ENCODE measurements around the gene FGF10. TPM values are rescaled to one million over a fixed set of nuclear protein-coding genes. Genes with fewer than 3 reads are reported as not detected.

FGF10 gene
- total RNA-seq, 2 donors from 2014 or later, result not detected

DNA sequence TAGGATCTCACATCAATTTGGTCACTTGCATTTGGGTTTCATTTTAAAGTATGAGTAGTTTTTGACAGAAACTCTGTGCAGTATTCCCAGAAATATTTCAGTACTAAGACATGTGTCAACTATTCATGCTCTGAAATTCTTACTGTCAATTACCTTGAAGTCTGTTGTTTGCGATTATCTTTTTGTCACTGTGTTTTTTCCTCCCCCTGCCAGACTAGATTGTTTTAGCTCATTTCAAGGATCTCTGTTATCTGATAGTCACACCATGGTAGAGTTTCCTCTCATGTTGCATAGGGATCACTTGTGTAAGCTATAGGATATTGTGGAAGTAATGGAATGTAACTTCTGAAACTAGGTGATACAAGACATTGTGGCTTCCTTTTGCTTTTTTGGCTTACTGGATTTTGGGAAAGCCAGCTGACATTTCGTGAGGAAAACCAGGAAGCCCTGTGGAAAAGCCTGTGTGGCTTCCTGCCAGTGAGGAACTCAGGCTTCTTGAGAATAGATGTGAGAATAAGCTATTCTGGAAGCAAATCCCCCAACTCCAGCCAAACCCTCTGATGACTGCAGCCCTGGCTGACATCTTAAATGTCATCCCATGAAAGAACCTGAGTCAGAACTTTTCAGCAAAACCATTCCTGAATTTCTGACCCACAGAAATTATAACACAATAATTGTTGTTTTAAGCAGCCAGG is 122.2 kb downstream of the FGF10 start:
- H3K27ac Mint-ChIP-seq, result no peak overlapping the region
- no peaks in the 10 kb centered on the region for H3K36me3 Mint-ChIP-seq
- no peaks in the 10 kb centered on the region for H3K4me1 Mint-ChIP-seq (ENCODE audit: low read depth in 2 of 2)
- DNase-seq (ENCODE audit: low spot score) (no peak), ATAC-seq (no peak)
- no peak overlapping the region for H3K4me3 Mint-ChIP-seq
- no peaks in the 10 kb centered on the region for H3K27me3 Mint-ChIP-seq
- peaks cover 12% of the 10 kb centered on the region for H3K9me3 Mint-ChIP-seq

DNA sequence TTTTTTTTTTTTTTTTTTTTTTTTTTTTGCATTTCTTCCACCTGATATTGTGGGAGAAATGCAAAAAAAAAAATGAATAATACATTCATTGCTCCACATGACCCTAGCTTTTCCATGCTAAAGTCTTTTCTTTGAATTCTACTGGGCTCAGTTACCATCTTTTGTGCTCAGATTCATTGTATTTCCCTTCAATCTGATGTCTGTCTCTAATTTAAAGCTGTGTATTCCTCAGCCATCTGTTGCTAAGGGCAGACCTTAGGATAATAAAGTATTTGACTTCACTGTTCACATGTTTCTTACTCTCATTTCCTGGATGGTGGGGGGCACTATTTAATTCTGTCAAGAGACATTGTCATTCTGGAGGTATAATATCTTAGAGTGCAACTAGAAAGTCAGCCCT is 123.5 kb downstream of the FGF10 start:
- Mint-ChIP-seq H3K36me3 (no peaks in the 10 kb centered on the region), H3K4me3 (no peak overlapping the region), H3K27me3 (no peaks in the 10 kb centered on the region), H3K4me1 (ENCODE audit: low read depth in 2 of 2) (no peaks in the 10 kb centered on the region), H3K27ac (no peak overlapping the region), H3K9me3 (peaks cover 5% of the 10 kb centered on the region)
- ATAC-seq (no peak), DNase-seq (ENCODE audit: low spot score) (no peak)

DNA sequence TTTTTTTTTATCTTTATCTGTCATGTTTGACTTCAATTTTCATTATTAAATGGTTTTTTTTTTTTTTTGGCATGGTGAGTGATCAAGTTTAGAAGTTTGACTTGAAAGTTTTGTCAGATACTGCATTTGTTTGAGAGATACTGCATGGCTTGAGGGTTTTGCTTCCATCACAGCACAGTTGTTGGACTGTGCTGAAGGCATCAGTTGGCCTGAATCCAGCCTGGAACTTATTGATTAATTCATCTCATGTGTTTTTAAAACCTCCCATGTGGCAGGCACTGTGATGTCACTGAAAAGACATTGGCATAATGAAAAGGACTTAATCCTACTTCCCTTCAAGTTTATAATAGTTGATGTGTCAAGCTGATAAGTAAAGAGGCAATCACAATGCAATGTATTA is 128.4 kb downstream of the FGF10 start:
- H3K36me3 Mint-ChIP-seq, result no peaks in the 10 kb centered on the region
- H3K4me1 Mint-ChIP-seq (ENCODE audit: low read depth in 2 of 2), result no peaks in the 10 kb centered on the region
- H3K27ac Mint-ChIP-seq, result no peak overlapping the region
- H3K4me3 Mint-ChIP-seq, result no peak overlapping the region
- H3K9me3 Mint-ChIP-seq, result peaks cover 7% of the 10 kb centered on the region
- H3K27me3 Mint-ChIP-seq, result no peaks in the 10 kb centered on the region
- DNase-seq (ENCODE audit: low spot score) (no peak), ATAC-seq (no peak)

DNA sequence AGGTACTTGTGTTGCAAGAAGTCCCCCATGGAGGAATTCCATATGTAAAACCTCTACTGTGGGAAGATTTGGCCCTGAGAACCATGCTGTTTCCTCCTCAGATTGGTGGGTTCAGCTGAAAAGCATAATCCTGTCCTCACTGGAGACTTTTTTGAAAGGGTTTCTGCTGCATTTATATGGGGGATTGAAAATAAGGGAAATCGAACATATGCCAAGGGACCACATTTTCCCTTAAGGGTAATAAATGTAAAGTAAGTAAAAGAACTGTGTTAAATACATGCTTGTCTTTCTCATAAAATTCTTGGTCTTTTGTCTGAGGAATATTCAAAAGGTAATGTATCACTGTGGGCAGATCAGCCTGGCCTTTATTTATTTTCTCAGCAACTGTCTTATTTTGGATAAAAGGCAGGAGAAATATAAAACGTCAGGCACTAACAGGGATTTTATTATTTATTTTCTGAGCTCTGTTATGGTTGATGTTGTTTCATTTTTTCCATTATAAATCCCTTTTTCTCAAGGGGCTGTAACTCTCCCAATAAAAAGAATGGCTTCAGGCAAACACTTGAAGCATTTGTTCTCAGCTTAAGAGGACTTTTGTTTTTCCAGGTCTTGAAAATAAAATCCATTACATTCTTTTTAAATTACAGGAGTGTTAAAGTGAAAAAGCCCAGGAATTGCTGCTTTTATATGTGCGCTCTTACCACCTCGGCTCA is 131.4 kb downstream of the FGF10 start:
- ATAC-seq (no peak), DNase-seq (ENCODE audit: low spot score) (no peak)
- no peaks in the 10 kb centered on the region for H3K27me3 Mint-ChIP-seq
- H3K27ac Mint-ChIP-seq, result no peak overlapping the region
- no peaks in the 10 kb centered on the region for H3K36me3 Mint-ChIP-seq
- H3K9me3 Mint-ChIP-seq, result peaks cover 8% of the 10 kb centered on the region
- no peaks in the 10 kb centered on the region for H3K4me1 Mint-ChIP-seq (ENCODE audit: low read depth in 2 of 2)
- H3K4me3 Mint-ChIP-seq, result no peak overlapping the region

DNA sequence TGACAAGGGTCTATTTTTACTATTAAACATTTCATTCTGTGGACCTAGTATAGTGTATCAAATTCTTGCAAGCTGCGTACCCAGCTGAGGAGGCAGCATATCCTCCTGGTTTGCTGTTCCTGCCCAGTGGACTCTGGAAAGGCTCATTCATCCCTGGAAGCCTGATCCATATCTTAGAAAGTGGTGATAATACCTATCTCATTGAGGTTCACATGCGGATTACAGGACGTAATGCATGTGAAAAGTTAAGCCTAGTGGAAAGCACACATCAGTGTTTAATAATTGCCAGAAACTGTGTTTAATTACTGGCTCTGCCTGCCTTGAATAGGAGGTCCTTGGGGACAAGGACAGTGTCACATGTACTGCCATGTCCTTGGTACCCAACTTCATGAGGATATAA is 132.0 kb downstream of the FGF10 start:
- no peak for ATAC-seq
- DNase-seq (ENCODE audit: low spot score), result no peak
- Mint-ChIP-seq H3K36me3 (no peaks in the 10 kb centered on the region), H3K9me3 (peaks cover 6% of the 10 kb centered on the region), H3K4me1 (ENCODE audit: low read depth in 2 of 2) (no peaks in the 10 kb centered on the region), H3K4me3 (no peak overlapping the region), H3K27ac (no peak overlapping the region), H3K27me3 (no peaks in the 10 kb centered on the region)

Data from natural killer cell treated with Interleukin-12 subunit alpha and Interleukin-12 subunit beta and Interleukin-15 and Interleukin-18, amount 100 ng/mL, for 72 hours (primary cell).